GM18498 (cell line): Measurements from ENCODE around the gene CDKN2C.

Experiments used
- ATAC-seq: cut with Tn5 transposase; IDR thresholded peaks from one replicate; pipeline ENCODE4 v1.9.1; 2021; ENCODE audit warnings: mild to moderate bottlenecking, moderate library complexity; ENCODE audit not compliant: unreplicated experiment

Gene CDKN2C

GRCh38 chr1:50959913-50960844, 9.9 kb upstream of the CDKN2C start, which contains the start of gene FAF1:
TSS of gene FAF1 (minus strand) at chr1:50960267. CDS start at chr1:50959811, 456 bp downstream.
- ATAC-seq, result peak; percentile 93

- ATAC-seq, result no peak
Measured at GRCh38 chr1:50964863-50965262, 5.2 kb upstream of the CDKN2C start.

- ATAC-seq, result no peak
Measured at GRCh38 chr1:50966991-50967390, 3.1 kb upstream of the CDKN2C start.

- ATAC-seq, result no peak
Measured at GRCh38 chr1:50967416-50968157, 2.5 kb upstream of the CDKN2C start.

GRCh38 chr1:50968158-50968820, 1.8 kb upstream of the CDKN2C start:
- ATAC-seq, result peak; percentile 70

- ATAC-seq, result peak; percentile 26
Measured at GRCh38 chr1:50968821-50969610, 1.0 kb upstream of the CDKN2C start.

- no peak for ATAC-seq
Measured at GRCh38 chr1:50970509-50970887, 453 bp downstream of the CDKN2C start.

GRCh38 chr1:50970931-50971582, 1.0 kb downstream of the CDKN2C start:
- ATAC-seq, result no peak

- ATAC-seq, result no peak
Measured at GRCh38 chr1:50971748-50972305, 1.8 kb downstream of the CDKN2C start.

GRCh38 chr1:50972766-50973165, 2.7 kb downstream of the CDKN2C start:
- ATAC-seq, result no peak

- no peak for ATAC-seq
Measured at GRCh38 chr1:50973255-50973654, 3.2 kb downstream of the CDKN2C start.

GRCh38 chr1:50973875-50974617, 4.0 kb downstream of the CDKN2C start:
- ATAC-seq, result no peak

GRCh38 chr1:50974618-50974935, 4.5 kb downstream of the CDKN2C start:
- no peak for ATAC-seq

- ATAC-seq, result no peak
Measured at GRCh38 chr1:50975436-50975835, 5.4 kb downstream of the CDKN2C start.

- peak; percentile 9 for ATAC-seq
Measured at GRCh38 chr1:50976111-50976889, 6.3 kb downstream of the CDKN2C start.

GRCh38 chr1:50976890-50977574, 7.0 kb downstream of the CDKN2C start:
- ATAC-seq, result peak; percentile 55

GRCh38 chr1:50977575-50978143, 7.6 kb downstream of the CDKN2C start:
- peak; percentile 68 for ATAC-seq
